GM10248 (cell line): ENCODE measurements around the gene LOXL4.

Experiments
- CTCF ChIA-PET: fragments of 300-600 bp; sonication (Branson Sonifier 250); formaldehyde crosslinking; extraction: SDS; loops from one replicate; lab custom pipeline; 2021; ENCODE audit warnings: antibody characterized with exemption; lab: Yijun Ruan, JAX
- POLR2A ChIA-PET: fragments of 350-650 bp; sonication (Branson Sonifier 250); formaldehyde crosslinking; extraction: SDS; loops from one replicate; lab custom pipeline; 2020; ENCODE audit warnings: antibody characterized with exemption; lab: Yijun Ruan, JAX
- DNase-seq: peaks from one replicate; pipeline ENCODE4 v3.0.0; 2012; ENCODE audit errors: extremely low spot score
- CTCF ChIP-seq: IDR thresholded peaks from 2 replicates; pipeline ENCODE4 v1.5.1; 2012; ENCODE audit warnings: mild to moderate bottlenecking, low read depth; ENCODE audit errors: extremely low read depth, missing control alignments, control extremely low read depth

The LOXL4 gene

GRCh38 chr10:98268694-98269431, 869 bp upstream of the LOXL4 start:
- DNase-seq: peak; percentile 45
- no peak for TF ChIP-seq CTCF
- POLR2A ChIA-PET: interaction anchor here (0.6 kb wide), 1 partner anchor 94 kb away, joined by 4 read pairs; no protein-coding TSS in a partner anchor
- CTCF ChIA-PET: interaction anchor here (0.8 to 1.2 kb wide), 2 partner anchors 12 to 99 kb away, joined by 3 read pairs; no protein-coding TSS in a partner anchor

- ChIA-PET POLR2A (no interaction called here), CTCF (interaction anchor here (0.9 to 1.2 kb wide), 2 partner anchors 25 to 97 kb away, joined by 3 read pairs; no protein-coding TSS in a partner anchor)
- TF ChIP-seq CTCF: no peak
- DNase-seq: no peak
Measured at GRCh38 chr10:98267069-98267893, 713 bp downstream of the LOXL4 start.

GRCh38 chr10:98266647-98267046, 1.3 kb downstream of the LOXL4 start:
- no peak for TF ChIP-seq CTCF
- DNase-seq: no peak
- ChIA-PET POLR2A (no interaction called here), CTCF (no interaction called here)

- no peak for TF ChIP-seq CTCF
- DNase-seq: no peak
- CTCF ChIA-PET: no interaction called here
- POLR2A ChIA-PET: no interaction called here
Measured at GRCh38 chr10:98265403-98266378, 2.3 kb downstream of the LOXL4 start.

- POLR2A ChIA-PET: no interaction called here
Measured at GRCh38 chr10:98264378-98265065, 3.5 kb downstream of the LOXL4 start.

More at GRCh38 chr10:98264378-98265065, 3.5 kb downstream of the LOXL4 start:
- TF ChIP-seq CTCF: no peak
- DNase-seq: no peak
- CTCF ChIA-PET: interaction anchor here (0.7 kb wide), 1 partner anchor 45 kb away, joined by 3 read pairs; no protein-coding TSS in a partner anchor
